HCT116 (cell line): ENCODE measurements around the gene TET2. TPM values are rescaled to one million over a fixed set of nuclear protein-coding genes. Genes with fewer than 3 reads are reported as not detected.

Experiments used
- ATAC-seq: fragments of 200-7000 bp; cut with Tn5 transposase; 2 replicates; pipeline ENCODE4 v1.9.1; 2020; ENCODE audit warnings: mild to moderate bottlenecking, moderate library complexity
- BruUV-seq: library from RNA; stranded (reverse); fragments of 400-500 nt; replicated peaks from 2 replicates; lab custom pipeline; 2021; lab: Mats Ljungman, UMichigan
- CTCF ChIA-PET: fragments of 300-600 bp; sonication (Branson Sonifier 250); formaldehyde crosslinking; loops from one replicate; lab custom pipeline; 2021; ENCODE audit warnings: antibody characterized with exemption; lab: Charles Lee
- POLR2A ChIA-PET: fragments of 300-600, 350-600 bp; sonication (Branson Sonifier 250); formaldehyde crosslinking; loops from one replicate; lab custom pipeline; 2021; ENCODE audit warnings: antibody characterized with exemption; lab: Charles Lee
- RAD21 ChIA-PET, 2 experiments: fragments of 300-600 bp; sonication (Branson Sonifier 250); formaldehyde crosslinking; loops; one replicate each; lab custom pipeline; 2023; ENCODE audit warnings: low total read pairs in 2 of 2; ENCODE audit not compliant: uncharacterized antibody in 2 of 2, unreplicated experiment in 2 of 2, low non-redundant PET in 1 of 2; lab: Charles Lee
- DNase-seq: peaks from one replicate; pipeline ENCODE4 v3.0.0-alpha.2; 2010; ENCODE audit warnings: low read depth, low spot score
- H2AFZ ChIP-seq: fragments of 200-600 bp; shearing (Covaris generic), sonication (generic); 2 replicates; pipeline ENCODE4 v1.6.1; 2017; ENCODE audit warnings: low read depth, mixed run types, mixed read lengths, antibody characterized with exemption, low read length; ENCODE audit not compliant: poor library complexity, severe bottlenecking
- H3K27ac ChIP-seq: 2 replicates; pipeline ENCODE4 v1.5.1; 2012; ENCODE audit warnings: low read depth, low read length
- H3K27me3 ChIP-seq: fragments of 200-600 bp; sonication (generic); 2 replicates; pipeline ENCODE4 v1.6.1; 2016; ENCODE audit warnings: mixed run types, low read length, mixed read lengths; ENCODE audit not compliant: insufficient read depth
- H3K36me3 ChIP-seq, 2 experiments: fragments of 200-500 bp in 1 of 2; fragments of 200-600 bp in 1 of 2; sonication (Bioruptor generic) in 1 of 2; sonication (generic) in 1 of 2; 2 replicates each; pipeline versions ENCODE4 v1.5.1 to v1.6.1; 2014 to 2016; ENCODE audit warnings: low read length in 2 of 2, inconsistent platforms in 1 of 2, mixed read lengths in 1 of 2, mixed run types in 1 of 2; ENCODE audit not compliant: insufficient read depth in 2 of 2, control insufficient read depth in 1 of 2
- H3K4me1 ChIP-seq, 2 experiments: fragments of 200-600 bp in 1 of 2; sonication (generic) in 1 of 2; 2 replicates each; pipeline versions ENCODE4 v1.5.1 to v1.6.1; 2012 to 2017; ENCODE audit warnings: low read length in 2 of 2, inconsistent platforms in 1 of 2, mild to moderate bottlenecking in 1 of 2, mixed read lengths in 1 of 2, mixed run types in 1 of 2, moderate library complexity in 1 of 2; ENCODE audit not compliant: insufficient read depth in 2 of 2, control insufficient read depth in 1 of 2
- H3K4me2 ChIP-seq: fragments of 200-600 bp; sonication (generic); 2 replicates; pipeline ENCODE4 v1.6.1; 2017; ENCODE audit warnings: mixed run types, low read length, mixed read lengths
- H3K4me3 ChIP-seq, 2 experiments: fragments of 200-600 bp in 1 of 2; sonication (generic) in 1 of 2; replicated peaks in 1 of 2; 2 replicates each; pipeline ENCODE4 v1.5.1; 2011 to 2016; ENCODE audit warnings: low read length in 2 of 2, control low read depth in 1 of 2, low read depth in 1 of 2, mild to moderate bottlenecking in 1 of 2, mixed read lengths in 1 of 2, mixed run types in 1 of 2
- H3K79me2 ChIP-seq: fragments of 200-600 bp; sonication (generic); 2 replicates; pipeline ENCODE4 v1.6.1; 2017; ENCODE audit warnings: mild to moderate bottlenecking, mixed run types, low read length, moderate library complexity, mixed read lengths; ENCODE audit not compliant: insufficient read depth
- H3K9ac ChIP-seq: fragments of 200-600 bp; sonication (generic); 2 replicates; pipeline ENCODE4 v1.6.1; 2016; ENCODE audit warnings: low read length, mixed read lengths
- H3K9me2 ChIP-seq: fragments of 200-600 bp; sonication (generic), shearing (Covaris generic); 2 replicates; pipeline ENCODE4 v1.6.1; 2017; ENCODE audit warnings: mixed run types, mild to moderate bottlenecking, moderate library complexity; ENCODE audit not compliant: insufficient read depth
- H3K9me3 ChIP-seq, 2 experiments: fragments of 200-500 bp in 1 of 2; fragments of 200-600 bp in 1 of 2; sonication (Bioruptor generic) in 1 of 2; sonication (generic) in 1 of 2; 2 replicates each; pipeline ENCODE4 v1.6.1; 2014 to 2017; ENCODE audit warnings: low read length in 2 of 2, mixed read lengths in 2 of 2, inconsistent platforms in 1 of 2, low read depth in 1 of 2, mild to moderate bottlenecking in 1 of 2, mixed run types in 1 of 2, moderate library complexity in 1 of 2; ENCODE audit not compliant: control insufficient read depth in 1 of 2, insufficient read depth in 1 of 2
- H4K20me1 ChIP-seq: fragments of 200-600 bp; sonication (generic), shearing (Covaris generic); 2 replicates; pipeline ENCODE4 v1.6.1; 2017; ENCODE audit warnings: mixed run types, mild to moderate bottlenecking, moderate library complexity; ENCODE audit not compliant: insufficient read depth
- CTCF ChIP-seq, 3 experiments: fragments of 200-600 bp in 1 of 3; sonication (generic) in 1 of 3; IDR thresholded peaks in 2 of 3; conservative IDR thresholded peaks in 1 of 3; 2 replicates each; pipeline ENCODE4 v1.5.1; 2012 to 2017; ENCODE audit warnings: low read depth in 2 of 3, low read length in 2 of 3, antibody characterized with exemption in 1 of 3, borderline replicate concordance in 1 of 3, control low read depth in 1 of 3, mild to moderate bottlenecking in 1 of 3, mixed read lengths in 1 of 3, mixed run types in 1 of 3, moderate library complexity in 1 of 3; ENCODE audit not compliant: insufficient read depth in 1 of 3
- EGR1 ChIP-seq: IDR thresholded peaks from 2 replicates; pipeline ENCODE4 v1.6.1; 2012; ENCODE audit warnings: low read depth
- ELF1 ChIP-seq: IDR thresholded peaks from 2 replicates; pipeline ENCODE4 v1.6.1; 2012; ENCODE audit warnings: low read depth, borderline replicate concordance
- FOSL1 ChIP-seq: IDR thresholded peaks from 2 replicates; pipeline ENCODE4 v1.6.1; 2012; ENCODE audit warnings: low read depth
- JUND ChIP-seq: IDR thresholded peaks from 2 replicates; pipeline ENCODE4 v1.6.1; 2012
- SIN3A ChIP-seq: IDR thresholded peaks from 2 replicates; pipeline ENCODE4 v1.6.1; 2012; ENCODE audit warnings: low read depth
- SP1 ChIP-seq: IDR thresholded peaks from 2 replicates; pipeline ENCODE4 v1.6.1; 2012; ENCODE audit warnings: low read depth
- SRF ChIP-seq: IDR thresholded peaks from 2 replicates; pipeline ENCODE4 v1.6.1; 2012; ENCODE audit warnings: low read depth
- TCF7L2 ChIP-seq: IDR thresholded peaks from 2 replicates; pipeline ENCODE4 v1.7.0; 2011; ENCODE audit warnings: borderline replicate concordance, inconsistent platforms; ENCODE audit not compliant: insufficient read depth, insufficient read length; ENCODE audit errors: extremely low read depth
- ZFX ChIP-seq: fragments of 450-650 bp; IDR thresholded peaks from 2 replicates; pipeline ENCODE4 v1.6.1; 2017
- intact Hi-C: fragments of 100-400 bp; cut with micrococcal nuclease; formaldehyde crosslinking; loops from 2 replicates; pipeline ENCODE4 v1.10.0; 2022
- total RNA-seq: library from RNA; stranded (reverse); gene quantifications from one replicate; pipeline ENCODE4 v1.2.1, GENCODE V29; 2021; ENCODE audit not compliant: unreplicated experiment
- TF ChIP-seq, protein P1 (sequence below): IDR thresholded peaks from 2 replicates; pipeline ENCODE4 v1.6.1; 2012
- TF ChIP-seq, protein P2 (sequence below): IDR thresholded peaks from 2 replicates; pipeline ENCODE4 v1.6.1; 2012; ENCODE audit warnings: low read depth
- TF ChIP-seq, protein P3 (sequence below): IDR thresholded peaks from 2 replicates; pipeline ENCODE4 v1.6.1; 2012

Gene TET2
- total RNA-seq, 1 experiment from 2014 or later, result 9.7 TPM

- no peak overlapping the region for H3K27ac ChIP-seq
- BruUV-seq, result no TSS peak
- no peak overlapping the region for H2AFZ ChIP-seq
- DNase-seq, result no peak
- H3K9me3 ChIP-seq, result no peaks in the 10 kb centered on the region
- TF ChIP-seq FOSL1 (no peak), SRF (no peak), ELF1 (no peak), CTCF (IDR thresholded peaks at IDR 0.05 in 2 of 3, conservative IDR thresholded peaks at IDR 0.05 in 1 of 3; ENCODE audit: borderline replicate concordance in 1 of 3, insufficient read depth in 1 of 3, low read depth in 2 of 3, low read length in 2 of 3) (no peak), JUND (no peak), SP1 (no peak), EGR1 (no peak), ZFX (no peak), TCF7L2 (no peak), SIN3A (no peak)
- TF ChIP-seq, protein P1, sequence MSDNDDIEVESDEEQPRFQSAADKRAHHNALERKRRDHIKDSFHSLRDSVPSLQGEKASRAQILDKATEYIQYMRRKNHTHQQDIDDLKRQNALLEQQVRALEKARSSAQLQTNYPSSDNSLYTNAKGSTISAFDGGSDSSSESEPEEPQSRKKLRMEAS, result no peak
- TF ChIP-seq, protein P2, sequence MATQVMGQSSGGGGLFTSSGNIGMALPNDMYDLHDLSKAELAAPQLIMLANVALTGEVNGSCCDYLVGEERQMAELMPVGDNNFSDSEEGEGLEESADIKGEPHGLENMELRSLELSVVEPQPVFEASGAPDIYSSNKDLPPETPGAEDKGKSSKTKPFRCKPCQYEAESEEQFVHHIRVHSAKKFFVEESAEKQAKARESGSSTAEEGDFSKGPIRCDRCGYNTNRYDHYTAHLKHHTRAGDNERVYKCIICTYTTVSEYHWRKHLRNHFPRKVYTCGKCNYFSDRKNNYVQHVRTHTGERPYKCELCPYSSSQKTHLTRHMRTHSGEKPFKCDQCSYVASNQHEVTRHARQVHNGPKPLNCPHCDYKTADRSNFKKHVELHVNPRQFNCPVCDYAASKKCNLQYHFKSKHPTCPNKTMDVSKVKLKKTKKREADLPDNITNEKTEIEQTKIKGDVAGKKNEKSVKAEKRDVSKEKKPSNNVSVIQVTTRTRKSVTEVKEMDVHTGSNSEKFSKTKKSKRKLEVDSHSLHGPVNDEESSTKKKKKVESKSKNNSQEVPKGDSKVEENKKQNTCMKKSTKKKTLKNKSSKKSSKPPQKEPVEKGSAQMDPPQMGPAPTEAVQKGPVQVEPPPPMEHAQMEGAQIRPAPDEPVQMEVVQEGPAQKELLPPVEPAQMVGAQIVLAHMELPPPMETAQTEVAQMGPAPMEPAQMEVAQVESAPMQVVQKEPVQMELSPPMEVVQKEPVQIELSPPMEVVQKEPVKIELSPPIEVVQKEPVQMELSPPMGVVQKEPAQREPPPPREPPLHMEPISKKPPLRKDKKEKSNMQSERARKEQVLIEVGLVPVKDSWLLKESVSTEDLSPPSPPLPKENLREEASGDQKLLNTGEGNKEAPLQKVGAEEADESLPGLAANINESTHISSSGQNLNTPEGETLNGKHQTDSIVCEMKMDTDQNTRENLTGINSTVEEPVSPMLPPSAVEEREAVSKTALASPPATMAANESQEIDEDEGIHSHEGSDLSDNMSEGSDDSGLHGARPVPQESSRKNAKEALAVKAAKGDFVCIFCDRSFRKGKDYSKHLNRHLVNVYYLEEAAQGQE, result no peak
- TF ChIP-seq, protein P3, sequence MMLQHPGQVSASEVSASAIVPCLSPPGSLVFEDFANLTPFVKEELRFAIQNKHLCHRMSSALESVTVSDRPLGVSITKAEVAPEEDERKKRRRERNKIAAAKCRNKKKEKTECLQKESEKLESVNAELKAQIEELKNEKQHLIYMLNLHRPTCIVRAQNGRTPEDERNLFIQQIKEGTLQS, result no peak
- TF ChIP-seq, all 23 proteins: peak for 0
- H3K4me3 ChIP-seq, result no peak overlapping the region
- intact Hi-C loops, result no loop called here
- H3K4me1 ChIP-seq, result peaks cover 0 to 4% of the 10 kb centered on the region in 2 experiments; a peak in 1 of 4 replicates
- ChIA-PET RAD21 (no interaction called here), CTCF (no interaction called here), POLR2A (no interaction called here)
- no peaks in the 10 kb centered on the region for H3K9me2 ChIP-seq
- ATAC-seq, result no peak
- H3K9ac ChIP-seq, result no peak overlapping the region
- H3K36me3 ChIP-seq, result no peaks in the 10 kb centered on the region
- no peaks in the 10 kb centered on the region for H3K27me3 ChIP-seq
- H3K4me2 ChIP-seq, result no peak overlapping the region
- no peaks in the 10 kb centered on the region for H4K20me1 ChIP-seq
- H3K79me2 ChIP-seq, result no peaks in the 10 kb centered on the region
These were observed 46.9 kb downstream of the TET2 start for GRCh38 chr4:105193536-105193935.
